HCT116 (cell line): ENCODE measurements around the gene STARD5.

Source experiments
- ATF3 ChIP-seq: IDR thresholded peaks from 2 replicates; pipeline ENCODE4 v1.6.1; 2012
- CTCF ChIP-seq, 3 experiments: fragments of 200-600 bp in 1 of 3; sonication (generic) in 1 of 3; IDR thresholded peaks in 2 of 3; conservative IDR thresholded peaks in 1 of 3; 2 replicates each; pipeline ENCODE4 v1.5.1; 2012 to 2017; ENCODE audit warnings: low read depth in 2 of 3, low read length in 2 of 3, antibody characterized with exemption in 1 of 3, borderline replicate concordance in 1 of 3, control low read depth in 1 of 3, mild to moderate bottlenecking in 1 of 3, mixed read lengths in 1 of 3, mixed run types in 1 of 3, moderate library complexity in 1 of 3; ENCODE audit not compliant: insufficient read depth in 1 of 3
- EGR1 ChIP-seq: IDR thresholded peaks from 2 replicates; pipeline ENCODE4 v1.6.1; 2012; ENCODE audit warnings: low read depth
- EZH2 ChIP-seq: fragments of 200-600 bp; sonication (generic); IDR thresholded peaks from 2 replicates; pipeline ENCODE4 v1.6.1; 2017; ENCODE audit warnings: antibody characterized with exemption, mixed run types
- JUND ChIP-seq: IDR thresholded peaks from 2 replicates; pipeline ENCODE4 v1.6.1; 2012
- POLR2AphosphoS5 ChIP-seq: IDR thresholded peaks from 2 replicates; pipeline ENCODE4 v1.6.1; 2011; ENCODE audit warnings: mild to moderate bottlenecking, low read depth, low read length, moderate library complexity
- RAD21 ChIP-seq: IDR thresholded peaks from 2 replicates; pipeline ENCODE4 v1.6.1; 2012; ENCODE audit warnings: low read depth, mild to moderate bottlenecking
- REST ChIP-seq: IDR thresholded peaks from 2 replicates; pipeline ENCODE4 v1.6.1; 2012; ENCODE audit warnings: low read depth
- SP1 ChIP-seq: IDR thresholded peaks from 2 replicates; pipeline ENCODE4 v1.6.1; 2012; ENCODE audit warnings: low read depth

- TF ChIP-seq POLR2AphosphoS5 (no peak), JUND (no peak), CTCF (IDR thresholded peaks at IDR 0.05 in 2 of 3, conservative IDR thresholded peaks at IDR 0.05 in 1 of 3; ENCODE audit: borderline replicate concordance in 1 of 3, insufficient read depth in 1 of 3, low read depth in 2 of 3, low read length in 2 of 3) (no peak), ATF3 (no peak), EZH2 (no peak), SP1 (no peak), RAD21 (no peak), EGR1 (no peak), REST (no peak)
Observed at GRCh38 chr15:81288616-81289015, 35.3 kb downstream of the STARD5 start.
